GM12874 (cell line): Measurements from ENCODE around the gene ACRBP.
A peak's percentile ranks its signal among the peaks of the same experiment; 100 is the strongest.

ENCODE experiments used
- TF ChIP-seq, protein P1 (sequence below): IDR thresholded peaks from 2 replicates; pipeline ENCODE4 v1.5.1; 2011; ENCODE audit warnings: low read depth, mild to moderate bottlenecking, control low read depth, low read length, moderate library complexity; ENCODE audit not compliant: insufficient read depth

The ACRBP gene

GRCh38 chr12:6688543-6688998, 41.3 kb upstream of the ACRBP start:
- TF ChIP-seq, protein P1, sequence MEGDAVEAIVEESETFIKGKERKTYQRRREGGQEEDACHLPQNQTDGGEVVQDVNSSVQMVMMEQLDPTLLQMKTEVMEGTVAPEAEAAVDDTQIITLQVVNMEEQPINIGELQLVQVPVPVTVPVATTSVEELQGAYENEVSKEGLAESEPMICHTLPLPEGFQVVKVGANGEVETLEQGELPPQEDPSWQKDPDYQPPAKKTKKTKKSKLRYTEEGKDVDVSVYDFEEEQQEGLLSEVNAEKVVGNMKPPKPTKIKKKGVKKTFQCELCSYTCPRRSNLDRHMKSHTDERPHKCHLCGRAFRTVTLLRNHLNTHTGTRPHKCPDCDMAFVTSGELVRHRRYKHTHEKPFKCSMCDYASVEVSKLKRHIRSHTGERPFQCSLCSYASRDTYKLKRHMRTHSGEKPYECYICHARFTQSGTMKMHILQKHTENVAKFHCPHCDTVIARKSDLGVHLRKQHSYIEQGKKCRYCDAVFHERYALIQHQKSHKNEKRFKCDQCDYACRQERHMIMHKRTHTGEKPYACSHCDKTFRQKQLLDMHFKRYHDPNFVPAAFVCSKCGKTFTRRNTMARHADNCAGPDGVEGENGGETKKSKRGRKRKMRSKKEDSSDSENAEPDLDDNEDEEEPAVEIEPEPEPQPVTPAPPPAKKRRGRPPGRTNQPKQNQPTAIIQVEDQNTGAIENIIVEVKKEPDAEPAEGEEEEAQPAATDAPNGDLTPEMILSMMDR = no peak

- TF ChIP-seq, protein P1 = no peak
These were observed 38.6 kb upstream of the ACRBP start for GRCh38 chr12:6685814-6686213.

DNA sequence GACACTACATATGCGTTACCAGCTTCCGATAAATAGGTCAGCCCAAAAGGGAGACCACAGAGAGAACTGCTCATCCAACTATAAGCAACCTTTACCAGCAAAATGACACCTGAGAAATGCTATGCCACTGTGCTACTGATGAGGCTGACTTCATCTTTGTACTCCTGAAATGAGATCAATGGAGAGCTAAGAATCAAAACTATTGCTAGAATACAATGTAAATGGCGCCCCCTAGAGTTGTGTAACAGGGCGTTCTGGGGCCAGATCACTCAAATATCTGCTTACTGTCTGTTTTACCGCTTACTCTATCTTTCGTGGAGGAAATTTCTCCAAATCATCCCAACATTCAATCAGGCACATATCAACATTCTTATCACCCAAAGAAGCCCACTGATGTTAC, 37.4 kb upstream of the ACRBP start:
- TF ChIP-seq, protein P1 = peak; percentile 53; the same call in 1 of the 2 replicates

DNA sequence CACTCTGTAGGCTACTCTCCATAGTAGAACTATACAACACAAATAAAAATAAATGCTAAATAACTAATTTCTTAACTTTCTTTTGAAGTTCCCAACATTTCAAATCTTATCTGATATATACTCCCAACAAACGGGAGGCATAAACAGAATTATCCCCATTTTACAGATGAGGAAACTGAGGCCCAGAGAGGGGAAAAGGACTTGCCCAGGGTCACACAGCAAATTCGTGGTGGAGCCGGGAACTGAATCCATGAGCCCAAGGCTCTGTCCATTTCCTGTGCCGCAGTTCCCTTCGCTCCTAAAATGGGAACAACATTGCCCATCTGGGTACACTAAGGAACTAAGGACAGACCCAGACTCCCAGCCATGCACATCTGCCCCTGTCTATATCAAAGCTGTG, 29.7 kb upstream of the ACRBP start:
- TF ChIP-seq, protein P1 = no peak

GRCh38 chr12:6672143-6672542, 24.9 kb upstream of the ACRBP start:
- TF ChIP-seq, protein P1 = no peak

DNA sequence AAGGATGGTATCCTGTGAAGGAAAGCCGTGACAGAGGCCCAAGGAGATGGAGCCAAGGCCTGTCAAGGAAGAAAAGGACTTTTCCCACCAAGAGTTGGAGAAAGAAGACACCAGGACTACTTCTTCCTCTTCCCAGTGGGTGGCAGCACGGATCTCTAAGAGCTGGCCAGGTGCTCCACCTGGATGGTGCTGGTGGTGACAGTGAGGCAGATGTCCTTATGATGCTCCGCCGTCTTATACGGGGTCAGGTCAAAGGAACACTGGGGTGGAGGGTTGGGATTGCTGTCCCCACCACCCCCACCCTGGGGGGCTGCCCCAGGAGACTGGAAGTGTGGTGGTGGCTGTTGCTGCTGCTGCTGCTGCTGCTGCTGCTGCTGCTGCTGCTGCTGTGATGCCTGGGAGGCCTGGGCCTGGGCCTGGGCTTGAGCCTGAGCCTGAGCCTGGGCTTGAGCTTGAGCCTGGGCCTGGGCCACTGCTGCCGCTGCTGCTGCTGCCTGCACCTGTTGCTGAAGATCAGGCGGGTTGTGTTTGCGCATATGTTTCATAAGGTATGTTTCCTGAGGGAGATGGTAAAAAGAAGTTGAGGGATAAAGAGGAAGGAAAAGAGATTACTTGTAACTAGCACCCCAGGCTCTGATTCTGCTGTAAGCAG, 20.5 kb upstream of the ACRBP start:
- TF ChIP-seq, protein P1 = 0 out of 2 replicates have a peak, but pooled peaks have one; percentile 4

- TF ChIP-seq, protein P1 = no peak
These were observed 19.0 kb upstream of the ACRBP start for GRCh38 chr12:6666211-6666610.
